Adrenal gland (tissue), 5 donors: Measurements from ENCODE around the gene SHC4.

Experiments
- POLR2A ChIP-seq, 2 donors: fragments of 450-650 bp; IDR thresholded peaks; one replicate each; pipeline ENCODE4 v1.6.1; 2017; ENCODE audit warnings: antibody characterized with exemption in 2 of 2, mild to moderate bottlenecking in 2 of 2, moderate library complexity in 1 of 2
- TF ChIP-seq, protein P1 (sequence below), 6 experiments: fragments of 450-650 bp in 4 of 6; fragments of 200-600 bp in 2 of 6; sonication (generic) in 1 of 6; IDR thresholded peaks; 1 replicate in 5 of 6; 2 replicates in 1 of 6; pipeline versions ENCODE4 v1.5.1 to v1.8.0; 2016 to 2021; ENCODE audit warnings: antibody characterized with exemption in 6 of 6, mild to moderate bottlenecking in 2 of 6, moderate library complexity in 1 of 6
- donor health status: DM: no; HTN: no; CAD: no.

DNA sequence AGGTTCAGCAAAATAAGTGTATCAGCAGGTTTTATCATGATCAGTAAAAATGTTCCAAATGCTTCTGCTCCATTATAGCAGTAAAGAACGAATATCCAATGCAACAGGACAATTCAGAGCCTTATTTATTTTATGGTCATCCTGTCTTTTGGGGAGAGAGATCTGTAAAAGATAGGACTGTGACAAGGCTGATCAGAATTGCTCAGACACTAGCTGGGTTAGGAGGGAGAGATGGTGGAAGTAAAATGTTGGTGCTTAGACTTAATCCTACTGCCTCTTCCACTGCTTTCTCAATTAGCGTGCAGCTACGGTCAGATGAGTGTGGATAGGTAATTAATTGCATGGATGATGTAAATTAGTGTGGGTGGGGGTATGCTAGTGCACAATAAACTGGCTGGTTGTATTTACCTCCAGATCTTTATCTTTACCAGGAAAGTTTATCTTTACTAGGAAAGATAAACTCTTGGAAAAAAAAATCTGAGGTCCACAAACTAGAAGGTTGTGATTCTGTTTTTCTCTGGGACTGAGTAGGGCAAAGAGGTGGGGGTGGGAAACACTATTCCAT lies 83.6 kb downstream of the SHC4 start:
- TF ChIP-seq, protein P1, sequence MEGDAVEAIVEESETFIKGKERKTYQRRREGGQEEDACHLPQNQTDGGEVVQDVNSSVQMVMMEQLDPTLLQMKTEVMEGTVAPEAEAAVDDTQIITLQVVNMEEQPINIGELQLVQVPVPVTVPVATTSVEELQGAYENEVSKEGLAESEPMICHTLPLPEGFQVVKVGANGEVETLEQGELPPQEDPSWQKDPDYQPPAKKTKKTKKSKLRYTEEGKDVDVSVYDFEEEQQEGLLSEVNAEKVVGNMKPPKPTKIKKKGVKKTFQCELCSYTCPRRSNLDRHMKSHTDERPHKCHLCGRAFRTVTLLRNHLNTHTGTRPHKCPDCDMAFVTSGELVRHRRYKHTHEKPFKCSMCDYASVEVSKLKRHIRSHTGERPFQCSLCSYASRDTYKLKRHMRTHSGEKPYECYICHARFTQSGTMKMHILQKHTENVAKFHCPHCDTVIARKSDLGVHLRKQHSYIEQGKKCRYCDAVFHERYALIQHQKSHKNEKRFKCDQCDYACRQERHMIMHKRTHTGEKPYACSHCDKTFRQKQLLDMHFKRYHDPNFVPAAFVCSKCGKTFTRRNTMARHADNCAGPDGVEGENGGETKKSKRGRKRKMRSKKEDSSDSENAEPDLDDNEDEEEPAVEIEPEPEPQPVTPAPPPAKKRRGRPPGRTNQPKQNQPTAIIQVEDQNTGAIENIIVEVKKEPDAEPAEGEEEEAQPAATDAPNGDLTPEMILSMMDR (IDR thresholded peaks at IDR 0.05) = no peak
- no peak for TF ChIP-seq POLR2A (IDR thresholded peaks at IDR 0.05)
